Neutrophil (primary cell): ENCODE data around the gene COX6B1.

Source experiments
- H3K27ac ChIP-seq: fragments of 200-600 bp; sonication (generic); 2 replicates; pipeline ENCODE4 v1.5.1; 2016; ENCODE audit warnings: mild to moderate bottlenecking, moderate library complexity
- H3K27me3 ChIP-seq: fragments of 200-600 bp; sonication (generic); 2 replicates; pipeline ENCODE4 v1.6.0; 2016; ENCODE audit warnings: mild to moderate bottlenecking
- H3K36me3 ChIP-seq: fragments of 200-600 bp; sonication (generic); 2 replicates; pipeline ENCODE4 v1.5.1; 2017
- H3K4me1 ChIP-seq, 2 experiments: fragments of 200-600 bp in 1 of 2; sonication (generic) in 1 of 2; 1 replicate in 1 of 2; 2 replicates in 1 of 2; pipeline versions ENCODE4 v1.5.1 to v1.6.1; 2013 to 2016; ENCODE audit warnings: low read depth in 1 of 2, low read length in 1 of 2, mild to moderate bottlenecking in 1 of 2, moderate library complexity in 1 of 2; ENCODE audit not compliant: control insufficient read depth in 1 of 2, insufficient read depth in 1 of 2
- H3K4me3 ChIP-seq, 2 experiments: fragments of 200-600 bp in 1 of 2; sonication (generic) in 1 of 2; 1 replicate in 1 of 2; 2 replicates in 1 of 2; pipeline ENCODE4 v1.5.1; 2013 to 2016; ENCODE audit warnings: low read depth in 1 of 2, low read length in 1 of 2, mild to moderate bottlenecking in 1 of 2, moderate library complexity in 1 of 2
- H3K9me3 ChIP-seq: fragments of 200-600 bp; sonication (generic); 2 replicates; pipeline ENCODE4 v1.5.1; 2016
- TF ChIP-seq, protein P1 (sequence below): fragments of 200-600 bp; sonication (generic); IDR thresholded peaks from 2 replicates; pipeline ENCODE4 v1.5.1; 2016; ENCODE audit warnings: antibody characterized with exemption

COX6B1 gene

DNA sequence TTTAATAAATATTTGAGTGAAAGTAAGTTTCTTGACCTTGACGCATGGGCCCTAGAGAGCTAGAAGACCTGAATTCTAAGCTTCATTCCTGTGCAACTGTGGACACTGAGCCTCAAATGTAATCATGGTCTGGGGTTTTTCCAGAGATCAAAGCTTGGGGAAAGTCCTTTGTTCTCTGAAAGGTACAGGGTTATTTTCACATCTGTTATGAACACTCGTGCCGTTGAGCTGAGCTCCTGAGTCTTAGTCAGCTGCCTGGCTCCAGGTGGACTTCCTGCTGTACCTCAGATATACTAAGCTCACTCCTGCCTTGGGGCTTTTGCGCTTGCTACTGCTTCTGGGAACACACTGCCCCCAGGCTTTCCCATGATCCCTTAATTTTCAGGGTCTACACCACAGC, 48.7 kb downstream of the COX6B1 start:
- H3K27ac ChIP-seq, result no peak overlapping the region
- TF ChIP-seq, protein P1, sequence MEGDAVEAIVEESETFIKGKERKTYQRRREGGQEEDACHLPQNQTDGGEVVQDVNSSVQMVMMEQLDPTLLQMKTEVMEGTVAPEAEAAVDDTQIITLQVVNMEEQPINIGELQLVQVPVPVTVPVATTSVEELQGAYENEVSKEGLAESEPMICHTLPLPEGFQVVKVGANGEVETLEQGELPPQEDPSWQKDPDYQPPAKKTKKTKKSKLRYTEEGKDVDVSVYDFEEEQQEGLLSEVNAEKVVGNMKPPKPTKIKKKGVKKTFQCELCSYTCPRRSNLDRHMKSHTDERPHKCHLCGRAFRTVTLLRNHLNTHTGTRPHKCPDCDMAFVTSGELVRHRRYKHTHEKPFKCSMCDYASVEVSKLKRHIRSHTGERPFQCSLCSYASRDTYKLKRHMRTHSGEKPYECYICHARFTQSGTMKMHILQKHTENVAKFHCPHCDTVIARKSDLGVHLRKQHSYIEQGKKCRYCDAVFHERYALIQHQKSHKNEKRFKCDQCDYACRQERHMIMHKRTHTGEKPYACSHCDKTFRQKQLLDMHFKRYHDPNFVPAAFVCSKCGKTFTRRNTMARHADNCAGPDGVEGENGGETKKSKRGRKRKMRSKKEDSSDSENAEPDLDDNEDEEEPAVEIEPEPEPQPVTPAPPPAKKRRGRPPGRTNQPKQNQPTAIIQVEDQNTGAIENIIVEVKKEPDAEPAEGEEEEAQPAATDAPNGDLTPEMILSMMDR, result no peak
- no peak overlapping the region for H3K4me3 ChIP-seq
- no peaks in the 10 kb centered on the region for H3K36me3 ChIP-seq
- no peaks in the 10 kb centered on the region for H3K9me3 ChIP-seq
- peaks cover 19% of the 10 kb centered on the region for H3K27me3 ChIP-seq
- H3K4me1 ChIP-seq, result peaks cover 1 to 3% of the 10 kb centered on the region in 2 experiments

DNA sequence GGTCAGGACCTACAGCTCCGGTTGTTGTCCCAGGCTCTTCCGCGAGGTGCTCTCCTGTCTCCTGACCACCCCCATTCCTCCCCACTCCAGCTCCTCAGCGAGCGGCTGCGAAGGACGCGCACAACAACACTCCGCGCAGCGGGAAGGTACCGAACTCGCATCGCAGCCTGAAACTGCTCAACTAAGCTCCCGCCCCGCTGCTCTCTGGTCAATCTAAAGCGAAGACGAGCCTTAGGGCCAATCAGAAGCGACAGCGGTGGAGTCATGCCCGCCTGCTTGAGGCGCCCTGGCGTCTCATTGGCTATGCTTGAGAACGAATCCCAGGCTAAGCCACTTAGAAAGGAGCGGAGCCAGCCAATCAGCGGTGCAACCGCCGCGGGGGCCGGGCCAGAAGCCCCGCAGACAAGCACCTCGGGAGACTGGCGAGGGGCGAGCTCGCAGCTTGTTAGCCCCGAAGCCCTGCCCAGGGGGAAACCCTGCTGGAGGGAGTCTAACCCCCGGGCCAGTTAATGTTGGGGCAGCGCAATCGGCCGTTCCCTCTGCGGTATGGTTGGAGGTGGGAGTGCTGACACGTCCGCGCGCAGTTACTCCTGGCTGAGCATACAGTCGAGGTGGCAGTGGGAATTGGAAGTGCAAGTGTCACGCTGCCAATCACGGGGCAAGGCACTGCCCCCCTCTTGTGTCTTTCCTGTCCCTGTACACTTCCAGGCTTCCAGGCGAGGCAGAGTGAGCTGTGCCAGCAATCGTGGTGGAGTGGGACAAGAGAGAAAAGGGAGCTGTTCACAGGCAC, 54.3 kb downstream of the COX6B1 start:
- Histone ChIP-seq H3K4me3 (peak overlapping the region; percentile 58 to 64), H3K27ac (no peak overlapping the region), H3K36me3 (no peaks in the 10 kb centered on the region), H3K9me3 (no peaks in the 10 kb centered on the region), H3K4me1 (peaks cover 10 to 14% of the 10 kb centered on the region in 2 experiments), H3K27me3 (peaks cover 62% of the 10 kb centered on the region)
- TF ChIP-seq, protein P1, result no peak

- H3K27ac ChIP-seq, result no peak overlapping the region
Measured at GRCh38 chr19:35703343-35703742, 55.2 kb downstream of the COX6B1 start.

DNA sequence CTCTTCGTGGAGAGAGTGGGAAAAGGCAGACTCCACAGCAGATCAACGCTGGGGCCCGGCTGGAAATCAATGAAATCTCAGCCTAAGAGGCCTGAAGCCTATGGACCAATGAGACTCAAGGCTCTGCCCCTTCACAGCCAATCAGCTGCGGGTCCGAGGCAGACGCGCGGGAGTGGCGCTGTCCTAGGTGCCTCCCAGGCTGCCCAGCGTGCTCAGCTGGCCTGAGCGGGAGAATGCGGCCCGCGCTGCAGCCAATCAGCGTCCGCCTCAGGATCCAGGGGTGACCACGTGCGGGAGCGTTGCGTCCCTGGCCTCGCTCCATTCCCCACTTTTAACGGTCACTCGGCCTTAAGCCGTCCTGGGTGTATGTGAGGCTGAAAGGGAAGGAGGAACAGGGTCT, 56.1 kb downstream of the COX6B1 start, which contains the start of gene ZBTB32:
ZBTB32 (plus strand) TSS at position 341 of the 400 bp plus-strand sequence. CDS start 10,069 bp downstream, outside the sequence.
- TF ChIP-seq, protein P1, result no peak

More at GRCh38 chr19:35703343-35703742, 55.2 kb downstream of the COX6B1 start:
- no peaks in the 10 kb centered on the region for H3K9me3 ChIP-seq
- no peak overlapping the region for H3K4me3 ChIP-seq
- no peaks in the 10 kb centered on the region for H3K36me3 ChIP-seq
- TF ChIP-seq, protein P1, result no peak
- peaks cover 71% of the 10 kb centered on the region for H3K27me3 ChIP-seq
- peaks cover 10 to 14% of the 10 kb centered on the region in 2 experiments for H3K4me1 ChIP-seq

More for the DNA sequence above, 56.1 kb downstream of the COX6B1 start, which contains the start of gene ZBTB32:
- Histone ChIP-seq H3K4me1 (peaks cover 10 to 14% of the 10 kb centered on the region in 2 experiments), H3K27ac (no peak within 1 kb of the TSS), H3K36me3 (no peaks in the 10 kb centered on the region), H3K4me3 (no peak within 1 kb of the TSS), H3K27me3 (peaks cover 72% of the 10 kb centered on the region), H3K9me3 (no peaks in the 10 kb centered on the region)
